ENCODE data around the gene CAMTA1. TPM values are rescaled to one million over a fixed set of nuclear protein-coding genes. Genes with fewer than 3 reads are reported as not detected.

Gene CAMTA1
- total RNA-seq, 1 donor from 2014 or later = 77.6 TPM

GRCh38 chr1:7265771-7266371, 480.6 kb downstream of the CAMTA1 start:
- DNase-seq (ENCODE audit: low read depth) (peak; percentile 93), FAIRE-seq (no peak)
- H3K36me3 Mint-ChIP-seq (ENCODE audit: low read depth, unreplicated experiment) = peaks cover 2% of the 10 kb centered on the region
- peak overlapping the region; percentile 4 for H3K4me3 ChIP-seq (ENCODE audit: insufficient read depth, low read depth, low read length)
- no peak overlapping the region for H3K4me3 Mint-ChIP-seq (ENCODE audit: unreplicated experiment)
- peaks cover 28% of the 10 kb centered on the region for H3K4me1 ChIP-seq (ENCODE audit: insufficient read depth, low read length)
- H3K27ac ChIP-seq (ENCODE audit: low read depth, low read length) = peak overlapping the region; percentile 85
- H2AFZ ChIP-seq (ENCODE audit: low read depth, low read length) = peak overlapping the region; percentile 44
- H3K79me2 ChIP-seq (ENCODE audit: insufficient read depth, low read length) = no peaks in the 10 kb centered on the region
- no peaks in the 10 kb centered on the region for H3K27me3 ChIP-seq (ENCODE audit: insufficient read depth, low read length)
- peaks cover 9% of the 10 kb centered on the region for H3K9me3 Mint-ChIP-seq (ENCODE audit: unreplicated experiment)
- no peaks in the 10 kb centered on the region for H3K27me3 Mint-ChIP-seq (ENCODE audit: low read depth, unreplicated experiment)
- no peaks in the 10 kb centered on the region for H4K20me1 ChIP-seq (ENCODE audit: insufficient read depth, low read length)
- H3K4me2 ChIP-seq (ENCODE audit: low read length) = peak overlapping the region; percentile 73
- H3K27ac Mint-ChIP-seq (ENCODE audit: unreplicated experiment) = peak overlapping the region; percentile 63
- H3K9ac ChIP-seq (ENCODE audit: low read length) = peak overlapping the region; percentile 20
- TF ChIP-seq EZH2 (IDR thresholded peaks at IDR 0.05; ENCODE audit: insufficient read depth, low read length) (no peak), CTCF (IDR thresholded peaks at IDR 0.05; ENCODE audit: insufficient read depth, low read depth, low read length) (no peak)
- no peaks in the 10 kb centered on the region for H3K36me3 ChIP-seq (ENCODE audit: insufficient read depth, low read length)
- no peaks in the 10 kb centered on the region for H3K9me3 ChIP-seq (ENCODE audit: insufficient read depth, low read depth, low read length)
- H3K4me1 Mint-ChIP-seq (ENCODE audit: low read depth, unreplicated experiment) = peaks cover 17% of the 10 kb centered on the region

- H4K20me1 ChIP-seq (ENCODE audit: insufficient read depth, low read length) = no peaks in the 10 kb centered on the region
- FAIRE-seq = no peak
- no peak overlapping the region for H3K27ac Mint-ChIP-seq (ENCODE audit: unreplicated experiment)
These were observed 481.3 kb downstream of the CAMTA1 start for GRCh38 chr1:7266561-7266960.

More at GRCh38 chr1:7266561-7266960, 481.3 kb downstream of the CAMTA1 start:
- H3K4me3 Mint-ChIP-seq (ENCODE audit: unreplicated experiment) = no peak overlapping the region
- Histone ChIP-seq H3K4me1 (ENCODE audit: insufficient read depth, low read length) (peaks cover 28% of the 10 kb centered on the region), H3K27ac (ENCODE audit: low read depth, low read length) (peak overlapping the region; percentile 85), H3K27me3 (ENCODE audit: insufficient read depth, low read length) (no peaks in the 10 kb centered on the region), H3K4me3 (ENCODE audit: insufficient read depth, low read depth, low read length) (no peak overlapping the region), H3K4me2 (ENCODE audit: low read length) (peak overlapping the region; percentile 73), H3K79me2 (ENCODE audit: insufficient read depth, low read length) (no peaks in the 10 kb centered on the region), H3K36me3 (ENCODE audit: insufficient read depth, low read length) (no peaks in the 10 kb centered on the region), H3K9ac (ENCODE audit: low read length) (peak overlapping the region; percentile 20), H2AFZ (ENCODE audit: low read depth, low read length) (no peak overlapping the region), H3K9me3 (ENCODE audit: insufficient read depth, low read depth, low read length) (no peaks in the 10 kb centered on the region)
- peaks cover 17% of the 10 kb centered on the region for H3K4me1 Mint-ChIP-seq (ENCODE audit: low read depth, unreplicated experiment)
- peaks cover 2% of the 10 kb centered on the region for H3K36me3 Mint-ChIP-seq (ENCODE audit: low read depth, unreplicated experiment)
- no peaks in the 10 kb centered on the region for H3K27me3 Mint-ChIP-seq (ENCODE audit: low read depth, unreplicated experiment)
- TF ChIP-seq CTCF (IDR thresholded peaks at IDR 0.05; ENCODE audit: insufficient read depth, low read depth, low read length) (no peak), EZH2 (IDR thresholded peaks at IDR 0.05; ENCODE audit: insufficient read depth, low read length) (no peak)
- peaks cover 9% of the 10 kb centered on the region for H3K9me3 Mint-ChIP-seq (ENCODE audit: unreplicated experiment)
- no peak for DNase-seq (ENCODE audit: low read depth)

All from astrocyte (in vitro differentiated cells and primary cell).